ENCODE data around the gene SPATA2L.
"Not testable (repeated sequence)": the region's sequence is repeated elsewhere in the genome, so short reads cannot be mapped to it uniquely, and the experiment has no call there.

SPATA2L gene

DNA sequence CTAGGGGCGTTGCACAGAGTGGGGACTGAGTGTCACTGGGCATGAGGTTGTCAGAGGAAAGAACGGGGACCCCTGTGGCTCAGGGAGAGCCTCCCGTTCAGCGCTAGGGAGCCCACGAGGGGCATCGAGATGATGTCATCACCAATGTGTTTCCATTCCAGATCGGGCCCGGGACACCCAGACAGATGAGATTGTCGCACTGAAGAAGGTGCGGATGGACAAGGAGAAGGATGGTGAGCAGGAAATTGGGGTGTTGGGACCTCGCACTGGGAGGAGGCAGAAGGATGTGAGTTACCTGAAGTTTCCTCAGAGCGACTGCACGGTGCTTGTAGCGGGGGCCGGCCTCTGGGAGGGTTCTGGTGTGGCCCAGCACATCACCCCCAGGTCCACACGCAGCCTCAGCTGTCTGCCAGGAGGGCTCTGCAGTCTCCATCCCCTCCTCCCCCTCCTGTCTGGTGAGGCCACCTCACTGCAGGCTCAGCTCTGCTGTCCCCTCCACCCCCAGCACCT is 11.1 kb downstream of the SPATA2L start:
- DNase-seq (ENCODE audit: low read depth) = no peak

DNA sequence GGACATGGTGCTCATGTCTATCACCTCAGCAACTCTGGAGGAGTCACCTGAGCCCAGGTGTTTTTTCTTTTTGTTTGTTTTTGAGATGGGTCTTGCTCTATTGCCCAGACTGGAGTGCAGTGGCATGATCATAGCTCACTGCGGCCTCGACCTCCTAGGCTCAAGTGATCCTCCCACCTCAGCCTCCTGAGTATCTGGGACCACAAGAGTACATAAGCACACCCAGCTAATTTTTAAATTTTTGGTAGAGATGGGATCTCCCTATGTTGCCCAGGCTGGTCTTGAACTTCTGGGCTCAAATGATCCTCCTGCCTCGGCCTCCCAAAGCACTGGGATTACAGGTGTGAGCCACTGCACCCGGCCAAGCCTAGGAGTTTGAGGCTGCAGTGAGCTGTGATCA is 11.9 kb downstream of the SPATA2L start:
- DNase-seq (ENCODE audit: low read depth) = not testable (repeated sequence)

DNA sequence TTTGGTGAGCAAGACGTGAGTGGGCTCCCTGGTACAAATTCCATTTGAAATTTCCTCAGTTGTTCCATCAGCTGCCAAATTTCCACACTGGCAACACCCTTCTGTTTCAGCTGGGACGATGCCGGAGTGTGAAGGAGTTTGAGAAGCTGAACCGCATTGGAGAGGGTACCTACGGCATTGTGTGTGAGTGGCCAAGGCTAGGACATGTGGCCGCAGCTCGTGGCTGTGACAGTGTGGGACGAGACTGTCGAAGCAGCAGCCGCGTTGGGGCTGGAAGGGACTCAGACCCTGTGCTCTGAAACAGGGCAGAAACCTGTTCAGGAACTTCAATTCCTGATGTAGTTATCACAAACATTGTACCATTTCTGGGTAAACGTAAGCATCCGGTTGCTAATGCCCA is 12.4 kb downstream of the SPATA2L start:
- DNase-seq (ENCODE audit: low read depth) = no peak

DNA sequence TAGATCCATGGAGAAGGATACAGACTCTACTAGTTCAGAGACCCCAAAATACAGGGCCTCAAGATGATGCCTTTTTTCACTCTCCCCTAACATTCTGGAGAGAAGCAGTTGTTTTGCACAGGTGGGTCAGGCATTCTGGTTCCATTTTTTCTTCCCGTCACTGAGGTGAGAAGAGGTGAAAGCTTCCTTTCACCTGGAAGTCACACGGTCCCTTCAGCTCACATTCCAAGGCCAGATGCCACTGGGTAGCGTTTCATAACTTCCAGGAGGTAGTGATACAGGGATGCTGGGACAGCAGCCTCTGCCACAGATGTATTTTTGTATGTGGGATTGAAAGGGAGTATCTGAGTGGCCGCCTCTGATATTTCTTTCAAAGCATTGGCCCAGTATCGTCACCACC is 13.1 kb downstream of the SPATA2L start:
- DNase-seq (ENCODE audit: low read depth) = no peak

DNA sequence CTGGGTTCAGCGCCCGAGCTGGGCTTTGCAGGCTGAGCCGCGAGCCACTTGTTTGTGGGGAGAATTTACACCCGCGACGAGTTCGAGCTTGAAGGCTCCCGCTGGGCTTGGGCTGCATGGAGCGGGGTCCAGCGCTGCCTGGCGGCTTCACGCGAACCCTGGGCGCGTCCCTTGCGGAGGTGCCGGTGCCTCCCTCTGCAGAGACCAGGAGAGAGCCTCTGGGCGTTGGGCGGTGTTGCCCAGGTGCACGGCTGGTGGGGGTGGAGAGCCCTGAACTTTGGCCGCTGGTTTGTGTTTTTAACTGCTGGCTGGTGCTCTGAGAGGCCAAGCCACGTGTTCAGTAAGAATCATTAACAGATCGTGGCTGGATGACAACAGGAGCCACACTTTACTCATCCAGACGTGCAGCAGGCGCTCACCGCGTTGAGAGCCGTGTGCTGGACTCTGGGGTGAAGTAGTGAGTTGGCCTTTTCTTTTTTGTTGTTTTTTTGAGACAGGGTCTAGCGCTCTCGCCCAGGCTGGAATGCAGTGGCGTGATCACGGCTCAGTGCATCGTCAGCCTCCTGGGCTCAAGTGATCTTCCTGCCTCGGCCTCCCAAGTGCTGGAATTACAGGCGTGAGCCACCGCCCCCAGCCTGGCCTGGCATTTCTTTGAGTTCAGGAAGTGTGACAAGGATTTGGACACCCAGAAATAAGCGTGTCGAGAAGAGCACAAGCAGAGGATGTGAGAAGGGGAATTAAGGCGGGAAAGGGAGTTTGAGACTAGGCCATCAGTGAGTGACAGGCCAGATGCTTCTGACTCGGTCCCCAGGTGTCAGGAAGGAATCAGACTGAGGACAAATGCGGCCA is 14.2 kb downstream of the SPATA2L start:
- DNase-seq (ENCODE audit: low read depth) = no peak

DNA sequence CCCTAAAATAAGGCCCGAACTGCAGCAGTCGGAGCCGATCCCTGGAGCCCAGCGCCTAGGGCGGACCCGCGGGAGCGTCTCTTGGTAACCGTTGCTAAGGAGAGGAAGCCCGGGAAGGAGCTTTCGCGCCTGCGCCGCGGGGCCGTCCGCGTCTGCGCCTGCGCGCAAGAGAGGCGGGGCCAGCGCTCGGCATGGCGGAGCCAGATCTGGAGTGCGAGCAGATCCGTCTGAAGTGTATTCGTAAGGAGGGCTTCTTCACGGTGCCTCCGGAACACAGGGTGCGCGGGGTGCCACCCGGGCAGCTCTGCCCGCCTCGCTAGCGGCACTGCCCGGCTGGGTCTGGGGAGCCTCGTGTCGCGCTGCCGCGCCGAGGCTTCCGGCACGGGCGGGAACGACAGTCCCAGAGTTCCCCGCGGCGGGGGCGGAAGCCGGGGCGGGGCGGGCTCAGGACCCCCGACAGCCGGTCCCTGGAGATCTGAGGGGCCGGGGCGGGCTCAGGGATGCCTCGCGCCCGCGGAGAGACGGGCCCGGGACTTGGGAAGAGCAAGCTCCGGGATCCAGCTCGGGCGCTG is 14.9 kb downstream of the SPATA2L start, which contains the start of gene CDK10:
Gene CDK10 (plus strand): TSS at position 170 of the 572 bp plus-strand sequence. CDS start 22 bp downstream, at position 192.
- peak; percentile 80 for DNase-seq (ENCODE audit: low read depth)

DNA sequence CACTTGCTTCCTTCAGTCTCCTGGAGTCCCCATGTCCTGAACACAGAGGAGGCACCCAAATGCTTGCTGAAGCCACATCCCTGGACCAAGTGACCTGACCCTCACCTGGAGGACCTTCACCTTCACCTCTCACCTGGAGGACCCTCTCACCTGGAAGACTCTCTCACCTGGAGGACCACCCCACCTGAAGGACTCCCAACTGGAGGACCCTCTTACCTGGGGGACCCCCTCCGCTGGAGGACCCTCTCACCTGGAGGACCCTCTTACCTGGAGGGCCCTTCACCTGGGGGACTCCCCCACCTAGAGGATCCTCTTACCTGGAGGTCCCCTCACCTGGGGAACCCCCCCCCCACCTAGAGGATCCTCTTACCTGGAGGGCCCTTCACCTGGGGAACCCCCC is 15.6 kb downstream of the SPATA2L start:
- no peak for DNase-seq (ENCODE audit: low read depth)

DNA sequence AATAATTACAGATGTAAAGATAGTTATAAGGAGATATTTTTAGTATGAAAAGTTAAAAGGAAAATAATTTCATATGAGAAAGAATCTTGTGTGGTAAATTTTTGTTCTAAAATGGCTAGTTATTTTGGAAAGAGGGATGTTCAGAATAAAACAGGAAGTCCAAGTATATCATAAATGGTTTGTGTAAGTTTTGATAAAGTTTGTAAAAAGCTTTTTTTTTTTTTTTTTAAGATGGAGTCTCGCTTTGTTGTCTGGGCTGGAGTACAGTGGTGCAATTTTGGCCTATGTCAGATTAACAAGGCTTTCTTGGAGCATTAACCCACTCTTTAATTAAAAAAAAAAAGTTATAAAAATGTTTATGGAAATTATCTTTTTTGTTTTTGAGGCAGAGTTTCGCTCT is 23.2 kb downstream of the SPATA2L start:
- no peak for DNase-seq (ENCODE audit: low read depth)

DNA sequence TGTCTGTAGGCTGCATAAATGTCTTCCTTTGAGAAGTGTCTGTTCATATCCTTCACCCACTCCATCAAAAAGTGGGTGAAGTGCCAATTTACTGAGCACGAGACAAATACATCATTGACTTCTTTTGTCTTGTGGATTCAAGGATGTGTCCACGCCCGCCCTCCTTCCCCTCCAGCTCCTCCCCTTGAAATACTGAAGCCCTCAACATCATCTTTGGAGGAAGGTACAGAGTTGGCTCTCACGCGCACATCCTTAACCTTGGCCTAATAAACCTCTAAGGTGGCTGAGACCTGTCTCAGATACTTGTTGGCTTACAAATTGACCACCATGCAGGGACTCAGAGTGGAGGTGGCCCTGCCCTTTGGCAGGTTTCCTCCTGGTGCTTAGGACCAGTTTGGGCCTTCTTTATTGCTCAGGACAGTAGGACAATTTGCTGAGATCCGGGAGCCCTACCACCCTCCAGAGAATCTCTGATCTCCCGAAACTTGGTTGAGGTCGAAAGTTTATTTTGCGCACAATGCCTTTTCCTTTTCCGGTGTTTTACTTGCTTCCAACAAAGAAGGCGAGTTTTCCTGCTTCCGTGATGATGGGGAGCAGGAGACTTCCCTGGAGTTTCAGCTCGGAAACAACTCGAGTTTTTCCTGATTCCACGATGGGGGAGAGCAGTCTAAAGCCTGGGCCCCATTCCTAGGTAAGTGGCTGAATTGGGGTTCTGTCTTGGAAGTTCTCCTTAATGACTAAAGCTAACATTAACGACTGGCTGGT is 29.1 kb downstream of the SPATA2L start:
- no peak for DNase-seq (ENCODE audit: low read depth)

DNA sequence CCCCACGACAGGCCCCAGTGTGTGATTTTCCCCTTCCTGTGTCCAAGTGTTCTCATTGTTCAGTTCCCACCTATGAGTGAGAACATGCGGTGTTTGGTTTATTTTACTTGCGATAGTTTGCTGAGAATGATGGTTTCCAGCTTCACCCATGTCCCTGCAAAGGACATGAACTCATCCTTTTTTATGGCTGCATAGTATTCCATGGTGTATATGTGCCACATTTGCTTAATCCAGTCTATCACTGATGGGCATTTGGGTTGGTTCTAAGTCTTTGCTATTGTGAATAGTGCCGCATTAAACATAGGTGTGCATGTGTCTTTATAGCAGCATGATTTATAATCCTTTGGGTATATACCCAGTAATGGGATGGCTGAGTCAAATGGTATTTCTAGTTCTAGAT is 29.9 kb downstream of the SPATA2L start:
- not testable (repeated sequence) for DNase-seq (ENCODE audit: low read depth)

DNA sequence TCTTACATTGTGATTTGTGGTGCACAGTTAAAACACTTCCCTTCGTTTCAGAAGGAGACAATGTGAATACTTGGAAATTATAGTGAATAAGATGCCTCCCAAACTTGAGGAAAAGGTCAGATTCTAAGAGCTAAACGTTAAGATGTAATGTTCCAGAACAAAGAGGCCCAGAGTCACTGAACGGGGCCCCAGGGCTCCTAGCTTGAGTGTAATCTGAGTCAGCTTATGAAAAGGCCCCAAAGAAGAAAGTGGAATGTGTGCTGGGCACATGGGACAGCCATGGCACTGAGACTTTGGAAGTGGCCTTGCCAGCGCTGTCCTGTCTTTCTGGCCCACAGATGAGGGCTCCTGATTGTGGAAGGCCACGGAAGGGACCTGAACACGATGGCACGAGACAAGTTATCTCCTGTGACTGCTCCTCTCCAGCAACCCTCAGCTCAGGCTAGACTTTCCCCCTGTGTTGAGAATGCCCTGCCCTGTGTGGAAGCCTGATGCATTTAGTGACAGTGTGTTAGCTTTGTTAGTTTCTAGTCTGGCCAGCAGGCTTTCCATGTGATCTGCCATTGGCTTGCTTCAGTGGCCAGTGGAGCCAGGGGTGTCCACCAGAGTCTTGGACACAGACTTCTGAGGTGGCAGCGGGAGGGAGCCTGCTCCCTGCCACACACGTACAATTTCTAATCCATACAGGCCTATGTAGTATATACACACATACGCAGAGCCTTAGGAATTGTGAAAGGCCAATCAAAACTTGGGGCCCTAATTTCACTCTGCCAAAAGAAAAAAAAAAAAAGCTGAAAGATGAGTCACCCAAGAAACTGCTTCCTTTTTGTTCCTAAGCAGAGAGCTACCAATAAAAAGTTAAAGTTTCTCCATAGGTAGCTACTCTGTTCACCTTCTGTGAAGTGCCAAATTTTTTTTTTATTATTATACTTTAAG is 30.7 kb downstream of the SPATA2L start:
- DNase-seq (ENCODE audit: low read depth) = no peak

DNA sequence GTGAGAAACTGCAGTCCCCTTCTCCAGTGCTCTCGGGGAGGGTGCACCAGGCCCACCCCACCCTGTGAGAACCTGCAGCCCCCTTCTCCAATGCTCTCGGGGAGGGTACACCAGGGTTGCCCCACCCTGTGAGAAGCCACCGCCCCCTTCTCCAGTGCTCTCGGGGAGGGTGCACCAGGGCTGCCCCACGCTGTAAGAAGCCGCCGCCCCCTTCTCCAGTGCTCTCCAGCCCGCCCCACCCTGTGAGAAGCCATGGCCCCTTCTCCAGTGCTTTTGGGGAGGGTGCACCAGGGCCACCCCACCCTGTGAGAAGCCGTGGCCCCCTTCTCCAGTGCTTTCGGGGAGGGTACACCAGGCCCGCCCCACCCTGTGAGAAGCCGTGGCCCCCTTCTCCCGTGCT is 31.8 kb downstream of the SPATA2L start:
- DNase-seq (ENCODE audit: low read depth) = no peak

DNA sequence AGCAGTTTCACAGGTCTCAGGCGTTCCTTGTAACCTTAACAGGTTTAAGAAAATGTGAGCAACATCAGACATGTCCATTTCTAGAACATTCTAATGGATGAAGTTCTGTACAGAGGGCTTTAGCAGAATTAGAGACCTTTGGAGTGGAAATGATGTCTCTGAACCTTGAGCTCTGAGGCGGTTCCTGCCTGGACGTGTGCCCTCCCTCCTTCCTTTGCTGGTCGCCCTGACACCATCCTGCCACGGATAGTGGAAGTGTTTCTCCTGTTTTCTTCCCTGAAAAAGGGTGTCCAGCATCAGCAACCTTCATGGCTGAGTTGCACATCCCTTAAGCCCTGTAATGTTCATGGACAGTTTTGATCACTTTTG is 32.7 kb downstream of the SPATA2L start:
- no peak for DNase-seq (ENCODE audit: low read depth)

DNA sequence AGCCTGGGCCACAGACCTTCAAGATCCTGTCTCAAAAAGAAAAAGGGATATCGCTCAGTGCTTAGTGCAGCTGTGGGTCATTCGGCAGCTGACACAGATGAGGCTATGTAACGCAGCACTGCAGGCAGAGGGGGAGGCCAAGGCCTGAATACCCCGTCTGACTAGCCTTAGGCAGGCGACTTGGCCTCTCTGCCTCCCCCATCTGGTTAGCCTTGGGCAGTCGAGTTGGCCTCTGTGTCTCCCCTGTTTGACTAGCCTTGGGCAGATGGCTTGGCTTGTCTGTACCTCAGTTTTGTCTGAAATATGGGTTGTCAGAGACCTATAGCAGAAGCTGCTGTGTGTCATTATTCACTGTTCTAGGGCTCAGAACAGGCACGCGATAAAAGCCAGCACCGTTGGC is 33.9 kb downstream of the SPATA2L start:
- DNase-seq (ENCODE audit: low read depth) = no peak

DNA sequence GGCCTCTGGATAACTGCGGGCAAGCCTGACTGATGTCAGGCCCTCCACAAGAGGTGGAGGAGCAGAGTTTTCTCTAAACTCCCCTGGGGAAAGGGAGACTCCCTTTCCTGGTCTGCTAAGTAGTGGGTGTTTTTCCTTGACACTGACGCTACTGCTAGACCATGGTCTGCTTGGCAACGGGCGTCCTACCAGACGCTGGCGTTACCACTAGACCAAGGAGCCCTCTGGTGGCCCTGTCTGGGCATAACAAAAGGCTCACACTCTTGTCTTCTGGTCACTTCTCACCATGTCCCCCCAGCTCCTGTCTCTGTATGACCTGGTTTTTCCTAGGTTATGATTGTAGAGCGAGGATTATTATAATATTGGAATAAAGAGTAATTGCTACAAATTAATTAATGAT is 34.5 kb downstream of the SPATA2L start:
- not testable (repeated sequence) for DNase-seq (ENCODE audit: low read depth)

DNA sequence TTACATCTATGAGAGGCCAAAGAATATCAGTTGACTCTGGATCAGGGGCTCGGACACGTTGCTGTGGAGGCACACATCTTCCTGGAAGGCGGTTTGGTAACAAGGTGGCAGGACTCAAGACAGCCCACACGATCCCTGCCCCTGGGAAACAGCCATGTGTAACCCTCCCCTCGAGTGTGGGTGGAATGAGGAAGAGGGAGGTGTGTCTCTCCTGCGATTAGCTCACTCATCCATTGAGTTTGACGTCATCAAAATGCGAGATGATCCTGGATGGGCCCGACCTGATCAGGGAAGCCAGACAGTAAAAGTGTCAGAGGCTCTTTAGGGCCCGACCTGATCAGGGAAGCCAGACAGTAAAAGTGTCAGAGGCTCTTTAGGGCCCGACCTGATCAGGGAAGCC is 37.3 kb downstream of the SPATA2L start:
- not testable (repeated sequence) for DNase-seq (ENCODE audit: low read depth)

DNA sequence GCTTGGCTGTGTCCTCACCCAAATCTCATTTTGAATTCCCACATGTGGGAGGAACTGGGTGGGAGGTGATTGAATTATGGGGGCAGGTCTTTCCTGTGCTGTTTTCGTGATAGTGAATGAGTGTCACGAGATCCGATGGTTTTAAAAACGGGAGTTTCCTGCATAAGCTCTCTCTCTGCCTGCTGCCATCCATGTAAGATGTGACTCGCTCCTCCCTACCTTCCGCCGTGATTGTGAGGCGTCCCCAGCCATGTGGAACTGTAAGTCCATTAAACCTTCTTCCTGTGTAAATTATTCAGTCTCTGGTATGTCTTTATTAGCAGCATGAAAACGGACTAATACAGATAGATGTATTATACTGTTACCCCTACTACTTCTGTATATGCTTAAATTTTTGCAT is 40.3 kb downstream of the SPATA2L start:
- no peak for DNase-seq (ENCODE audit: low read depth)

DNA sequence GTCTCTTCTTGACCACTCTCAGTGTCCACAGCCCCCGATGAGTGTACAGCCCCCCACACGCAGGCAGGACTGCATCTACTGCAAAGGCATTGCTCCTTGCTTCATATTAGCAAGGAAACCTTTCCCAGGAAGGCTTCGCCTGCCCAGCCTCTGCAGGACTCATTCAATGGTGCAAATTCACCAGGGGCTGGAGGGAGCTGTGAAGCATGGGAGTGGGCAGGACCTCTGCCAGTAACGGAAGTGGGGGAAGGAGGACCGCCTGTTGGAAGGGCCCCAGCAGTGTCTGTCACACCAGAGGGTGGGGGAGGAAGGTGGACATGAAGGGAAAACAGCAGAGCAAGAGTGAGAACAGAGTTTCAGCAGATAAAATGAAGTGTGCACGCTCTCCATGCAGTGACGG is 41.4 kb downstream of the SPATA2L start:
- DNase-seq (ENCODE audit: low read depth) = no peak

DNA sequence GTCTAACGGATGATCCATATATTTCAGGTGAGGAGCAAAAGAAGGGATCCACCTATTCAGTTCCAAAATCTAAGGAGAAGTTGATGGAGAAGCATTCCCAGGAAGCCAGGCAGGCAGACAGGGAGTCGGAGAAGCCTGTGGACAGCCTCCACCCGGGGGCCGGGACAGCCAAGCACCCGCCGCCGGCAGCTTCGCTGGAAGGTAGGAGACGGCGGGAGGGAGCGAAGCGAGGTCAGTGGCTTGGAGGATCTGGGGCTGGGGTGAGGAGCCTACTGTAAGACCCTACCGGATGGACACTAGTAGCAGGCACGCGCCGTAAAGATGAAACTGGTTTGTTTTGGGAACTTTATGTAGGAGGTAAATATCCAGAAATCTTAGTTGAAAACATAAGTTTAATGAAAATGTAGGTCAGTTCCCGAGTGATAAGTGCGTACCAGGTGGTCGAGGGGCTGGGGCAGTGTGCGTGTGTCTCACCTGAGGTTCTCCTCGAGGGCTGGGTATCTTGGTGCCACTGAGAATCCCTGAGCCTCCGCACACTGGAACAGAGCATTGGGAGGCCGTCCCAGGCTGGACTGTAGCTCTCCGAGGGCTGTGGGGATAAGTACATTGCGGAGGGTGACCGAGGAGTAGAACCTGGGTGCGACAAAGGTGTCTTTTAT is 43.2 kb downstream of the SPATA2L start:
- no peak for DNase-seq (ENCODE audit: low read depth)

DNA sequence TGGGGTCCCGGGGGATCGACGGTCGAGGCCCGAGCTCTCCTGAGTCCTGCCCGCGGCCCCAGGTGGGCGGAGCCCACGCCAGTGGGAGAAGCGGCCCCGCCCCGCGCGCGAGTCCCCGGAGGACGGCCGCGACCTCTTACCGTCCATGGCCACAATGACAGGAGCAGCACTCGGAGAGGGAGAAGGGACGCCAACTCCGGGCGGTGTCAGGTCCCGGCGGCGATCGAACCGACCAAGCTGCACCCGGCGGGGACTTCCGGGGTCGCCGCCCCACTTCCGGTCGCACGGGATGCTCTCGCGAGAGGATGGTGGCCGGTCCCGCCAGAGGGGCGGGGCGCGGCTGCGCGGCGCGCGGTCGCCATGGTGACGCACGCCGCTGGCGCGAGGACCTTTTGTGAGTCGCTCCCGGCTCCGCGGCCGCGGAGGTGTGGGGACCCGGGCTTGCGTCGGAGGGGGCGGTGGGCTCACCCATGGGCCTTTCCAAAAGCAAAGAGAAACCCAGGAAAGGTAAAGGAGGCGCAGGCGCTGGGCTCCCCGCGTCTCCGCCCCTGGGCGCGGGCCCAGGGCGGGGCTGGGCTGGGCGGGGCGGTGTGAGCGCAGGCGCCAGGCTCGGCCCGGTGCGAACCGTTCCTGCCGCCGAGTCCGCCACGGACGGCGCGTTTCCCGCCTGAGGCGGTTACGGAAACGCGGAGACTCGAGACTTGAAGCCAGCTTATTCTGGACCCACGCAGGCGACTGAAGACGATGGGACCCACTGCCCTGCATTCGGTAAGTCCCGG is 43.9 kb downstream of the SPATA2L start, which contains the start of the genes CHMP1A and SPATA33:
Gene CHMP1A (minus strand): TSS at position 267 of the 779 bp plus-strand sequence. CDS start 120 bp downstream, at position 147.
Gene SPATA33 (plus strand): TSS at position 395 of the 779 bp plus-strand sequence. CDS start 76 bp downstream, at position 471.
- peak; percentile 87 for DNase-seq (ENCODE audit: low read depth)

All from activated gamma-delta T cell treated with anti-CD3 and anti-CD28 coated beads, Interleukin-2, amount 50 U/mL, for 16 hours (primary cell).